OCI-LY1 (cell line): ENCODE measurements around the gene PTPRCAP.
"Not testable (repeated sequence)": the region's sequence is repeated elsewhere in the genome, so short reads cannot be mapped to it uniquely, and the experiment has no call there.

ENCODE experiments used
- H2AFZ ChIP-seq: fragments of 200-600 bp; sonication (generic), shearing (Covaris generic); 2 replicates; pipeline ENCODE4 v1.6.0; 2014; ENCODE audit warnings: antibody characterized with exemption, mild to moderate bottlenecking, low read length
- H3F3A ChIP-seq: fragments of 200-600 bp; sonication (generic), shearing (Covaris generic); 2 replicates; pipeline ENCODE4 v1.6.0; 2014; ENCODE audit warnings: mild to moderate bottlenecking, antibody characterized with exemption, low read length, moderate library complexity; ENCODE audit not compliant: insufficient read depth
- H3K27ac ChIP-seq: fragments of 200-600 bp; sonication (generic); 2 replicates; pipeline ENCODE4 v1.5.1; 2014; ENCODE audit warnings: low read length, mixed run types, mild to moderate bottlenecking, low read depth; ENCODE audit not compliant: poor library complexity, severe bottlenecking
- H3K27me3 ChIP-seq: fragments of 200-600 bp; sonication (generic); 2 replicates; pipeline ENCODE4 v1.6.0; 2014; ENCODE audit warnings: antibody characterized with exemption, mild to moderate bottlenecking, low read length, moderate library complexity; ENCODE audit not compliant: insufficient read depth
- H3K36me3 ChIP-seq: fragments of 200-600 bp; sonication (generic); 2 replicates; pipeline ENCODE4 v1.6.1; 2014; ENCODE audit warnings: mild to moderate bottlenecking, antibody characterized with exemption, low read length, moderate library complexity, mixed read lengths; ENCODE audit not compliant: insufficient read depth
- H3K4me1 ChIP-seq: fragments of 200-600 bp; sonication (generic); 2 replicates; pipeline ENCODE4 v1.5.1; 2014; ENCODE audit warnings: mild to moderate bottlenecking, low read length, moderate library complexity; ENCODE audit not compliant: insufficient read depth, severe bottlenecking
- H3K4me2 ChIP-seq: fragments of 200-600 bp; sonication (generic), shearing (Covaris generic); 2 replicates; pipeline ENCODE4 v1.6.1; 2014; ENCODE audit warnings: low read length
- H3K4me3 ChIP-seq: fragments of 200-600 bp; sonication (generic); 2 replicates; pipeline ENCODE4 v1.5.1; 2014; ENCODE audit warnings: low read length, low read depth, mild to moderate bottlenecking, mixed read lengths; ENCODE audit not compliant: poor library complexity, severe bottlenecking
- H3K79me2 ChIP-seq: fragments of 200-600 bp; shearing (Covaris generic); 2 replicates; pipeline ENCODE4 v1.6.1; 2016; ENCODE audit warnings: mixed run types, low read length, mixed read lengths; ENCODE audit not compliant: insufficient read depth
- H3K9ac ChIP-seq: fragments of 200-600 bp; sonication (generic), shearing (Covaris generic); 2 replicates; pipeline ENCODE4 v1.6.1; 2014; ENCODE audit warnings: mild to moderate bottlenecking, low read length, mixed read lengths
- H3K9me2 ChIP-seq: fragments of 200-600 bp; sonication (generic), shearing (Covaris generic); 2 replicates; pipeline ENCODE4 v1.6.1; 2014; ENCODE audit warnings: low read depth, mild to moderate bottlenecking, low read length, mixed read lengths
- H3K9me3 ChIP-seq: fragments of 200-600 bp; shearing (Covaris generic); 2 replicates; pipeline ENCODE4 v1.6.1; 2014; ENCODE audit warnings: low read length, mixed read lengths
- H4K20me1 ChIP-seq: fragments of 200-600 bp; sonication (generic), shearing (Covaris generic); 2 replicates; pipeline ENCODE4 v1.6.0; 2016; ENCODE audit warnings: mild to moderate bottlenecking, low read length; ENCODE audit not compliant: insufficient read depth
- CTCF ChIP-seq: fragments of 200-600 bp; sonication (generic), shearing (Covaris generic); IDR thresholded peaks from 2 replicates; pipeline ENCODE4 v1.5.1; 2017; ENCODE audit warnings: mild to moderate bottlenecking, antibody characterized with exemption, low read length, moderate library complexity, mixed read lengths
- EZH2 ChIP-seq: fragments of 200-600 bp; sonication (generic), shearing (Covaris generic); IDR thresholded peaks from 2 replicates; pipeline ENCODE4 v1.8.0; 2017; ENCODE audit warnings: borderline replicate concordance, mixed run types, mild to moderate bottlenecking, antibody characterized with exemption, low read length, moderate library complexity, mixed read lengths

PTPRCAP gene

DNA sequence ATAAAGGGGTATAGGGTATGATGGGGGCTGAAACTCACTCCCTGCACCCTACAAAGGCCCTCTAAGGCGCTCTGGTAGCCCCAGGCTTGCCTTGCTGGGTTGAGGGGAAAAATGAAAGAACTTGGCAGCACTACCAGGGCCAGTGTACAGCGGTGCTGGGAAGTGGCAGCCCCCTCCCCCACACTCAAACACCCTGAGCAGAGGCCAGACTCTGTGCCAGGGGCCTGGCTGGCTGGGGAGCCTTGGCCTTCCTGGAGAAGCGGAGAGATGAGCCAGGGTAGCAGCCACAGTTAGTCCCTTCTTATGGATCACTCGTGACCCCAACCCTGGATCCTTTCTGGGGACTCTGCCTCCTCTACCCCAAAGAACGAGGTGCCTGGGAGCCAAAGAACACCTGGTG, 28.9 kb upstream of the PTPRCAP start:
- H3K27ac ChIP-seq, result peak overlapping the region; percentile 96
- peaks cover 7% of the 10 kb centered on the region; the same call in 1 of the 2 replicates for H3K36me3 ChIP-seq
- TF ChIP-seq CTCF (no peak), EZH2 (no peak)
- H3K9me3 ChIP-seq, result no peaks in the 10 kb centered on the region
- H3K9ac ChIP-seq, result peak overlapping the region; percentile 86; the same call in 1 of the 2 replicates
- no peak overlapping the region for H2AFZ ChIP-seq
- peaks cover 10% of the 10 kb centered on the region; the same call in 1 of the 2 replicates for H3F3A ChIP-seq
- H3K27me3 ChIP-seq, result no peaks in the 10 kb centered on the region
- H3K4me1 ChIP-seq, result peaks cover 56% of the 10 kb centered on the region
- H4K20me1 ChIP-seq, result no peaks in the 10 kb centered on the region
- H3K9me2 ChIP-seq, result no peaks in the 10 kb centered on the region
- peak overlapping the region; percentile 77 for H3K4me2 ChIP-seq
- peaks cover 3% of the 10 kb centered on the region; the same call in 1 of the 2 replicates for H3K79me2 ChIP-seq
- H3K4me3 ChIP-seq, result peak overlapping the region; percentile 75

DNA sequence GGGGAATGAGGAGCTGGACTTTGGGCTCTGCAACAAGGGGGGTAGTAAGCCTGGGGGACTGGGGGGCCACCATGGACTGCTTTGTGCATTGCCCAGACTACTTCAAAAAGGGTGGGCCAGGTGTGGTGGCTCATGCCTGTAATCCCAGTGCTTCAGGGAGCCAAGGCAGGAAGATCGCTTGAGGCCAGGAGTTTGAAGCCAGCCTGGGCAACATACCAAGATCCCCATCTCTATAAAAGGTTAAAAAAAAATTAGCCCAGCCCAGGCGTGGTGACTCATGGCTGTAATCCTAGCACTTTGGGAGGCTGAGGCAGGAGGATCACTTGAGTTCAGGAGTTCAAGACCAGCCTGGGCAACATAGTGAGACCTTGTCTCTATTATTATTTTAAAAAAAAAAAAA, 28.0 kb upstream of the PTPRCAP start:
- H3K79me2 ChIP-seq, H4K20me1 ChIP-seq, H3K36me3 ChIP-seq, H3K9me3 ChIP-seq, H3K27me3 ChIP-seq, H2AFZ ChIP-seq, H3K9me2 ChIP-seq: not testable (repeated sequence)
- Histone ChIP-seq H3K4me3 (peak overlapping the region; percentile 86), H3F3A (peaks cover 15% of the 10 kb centered on the region; the same call in 1 of the 2 replicates), H3K4me1 (peaks cover 64% of the 10 kb centered on the region), H3K4me2 (peak overlapping the region; percentile 100), H3K27ac (peak overlapping the region; percentile 96), H3K9ac (peak overlapping the region; percentile 97)

GRCh38 chr11:67465189-67465510, 27.7 kb upstream of the PTPRCAP start:
- H3K27ac ChIP-seq, result peak overlapping the region; percentile 96
- peak overlapping the region; percentile 97 for H3K9ac ChIP-seq
- H3K4me3 ChIP-seq, result peak overlapping the region; percentile 86
- peaks cover 3% of the 10 kb centered on the region; the same call in 1 of the 2 replicates for H3K79me2 ChIP-seq
- peaks cover 68% of the 10 kb centered on the region for H3K4me1 ChIP-seq
- no peaks in the 10 kb centered on the region for H3K9me3 ChIP-seq
- H3K4me2 ChIP-seq, result peak overlapping the region; percentile 100
- no peaks in the 10 kb centered on the region for H4K20me1 ChIP-seq
- no peak overlapping the region for H2AFZ ChIP-seq
- H3K36me3 ChIP-seq, result peaks cover 7% of the 10 kb centered on the region; the same call in 1 of the 2 replicates
- no peaks in the 10 kb centered on the region for H3K27me3 ChIP-seq
- H3F3A ChIP-seq, result peaks cover 15% of the 10 kb centered on the region; the same call in 1 of the 2 replicates
- TF ChIP-seq CTCF (no peak), EZH2 (no peak)
- no peaks in the 10 kb centered on the region for H3K9me2 ChIP-seq

DNA sequence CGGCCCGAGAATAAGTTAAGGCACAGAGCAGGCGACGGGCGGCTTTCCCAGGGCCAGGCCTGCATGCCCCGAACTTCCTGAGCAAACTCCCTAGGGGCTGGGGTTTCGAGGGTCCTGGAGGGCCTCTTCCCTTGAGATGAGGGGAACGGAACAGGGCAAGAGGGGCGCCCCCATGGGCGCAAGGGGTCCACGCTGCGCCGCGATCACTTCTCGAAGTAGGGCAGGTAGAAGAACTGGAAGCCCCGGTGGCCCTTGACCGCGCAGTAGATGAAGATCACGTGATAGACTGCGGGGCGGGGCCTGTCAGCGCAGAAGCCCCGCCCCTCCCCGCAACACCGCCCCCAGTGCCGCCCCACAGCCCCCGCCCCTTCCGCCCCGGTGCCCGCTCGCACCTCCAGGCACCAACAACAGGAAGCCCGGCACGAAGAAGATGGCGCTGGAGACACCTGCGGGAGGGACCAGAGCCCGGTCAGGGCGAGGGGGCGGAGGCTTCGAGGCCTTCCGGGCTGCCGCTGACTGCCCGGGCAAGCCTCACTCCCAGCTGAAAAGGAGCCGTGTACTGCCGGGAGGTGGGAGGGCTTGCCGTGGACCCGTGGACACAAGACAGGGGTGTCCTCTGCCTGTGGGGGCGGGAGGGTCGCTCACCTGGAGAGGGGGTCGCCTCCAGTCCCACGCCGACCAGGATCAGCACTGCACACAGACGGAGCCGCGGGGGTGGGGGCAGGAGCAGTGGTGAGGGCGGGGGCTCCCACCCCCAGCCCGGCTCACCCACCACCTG, 27.1 kb upstream of the PTPRCAP start:
- H3K4me2 ChIP-seq, result peak overlapping the region; percentile 100
- H3K4me3 ChIP-seq, result peak overlapping the region; percentile 86
- peaks cover 3% of the 10 kb centered on the region; the same call in 1 of the 2 replicates for H3K79me2 ChIP-seq
- H4K20me1 ChIP-seq, result no peaks in the 10 kb centered on the region
- no peaks in the 10 kb centered on the region for H3K9me3 ChIP-seq
- H3F3A ChIP-seq, result peaks cover 20% of the 10 kb centered on the region; the same call in 1 of the 2 replicates
- no peak for TF ChIP-seq EZH2
- TF ChIP-seq CTCF, result no peak
- H3K9ac ChIP-seq, result peak overlapping the region; percentile 97
- H3K4me1 ChIP-seq, result peaks cover 71% of the 10 kb centered on the region
- peaks cover 7% of the 10 kb centered on the region; the same call in 1 of the 2 replicates for H3K36me3 ChIP-seq
- H2AFZ ChIP-seq, result no peak overlapping the region
- H3K27ac ChIP-seq, result peak overlapping the region; percentile 96
- no peaks in the 10 kb centered on the region for H3K9me2 ChIP-seq
- H3K27me3 ChIP-seq, result no peaks in the 10 kb centered on the region
